HG03025 (cell line): ENCODE measurements around the gene DUS1L.
"Not testable (repeated sequence)": the region's sequence is repeated elsewhere in the genome, so short reads cannot be mapped to it uniquely, and the experiment has no call there.

ENCODE experiments used
- ATAC-seq: cut with Tn5 transposase; IDR thresholded peaks from one replicate; pipeline ENCODE4 v1.9.1; 2021; ENCODE audit warnings: mild to moderate bottlenecking, moderate library complexity; ENCODE audit not compliant: unreplicated experiment, low FRiP score

Gene DUS1L

DNA sequence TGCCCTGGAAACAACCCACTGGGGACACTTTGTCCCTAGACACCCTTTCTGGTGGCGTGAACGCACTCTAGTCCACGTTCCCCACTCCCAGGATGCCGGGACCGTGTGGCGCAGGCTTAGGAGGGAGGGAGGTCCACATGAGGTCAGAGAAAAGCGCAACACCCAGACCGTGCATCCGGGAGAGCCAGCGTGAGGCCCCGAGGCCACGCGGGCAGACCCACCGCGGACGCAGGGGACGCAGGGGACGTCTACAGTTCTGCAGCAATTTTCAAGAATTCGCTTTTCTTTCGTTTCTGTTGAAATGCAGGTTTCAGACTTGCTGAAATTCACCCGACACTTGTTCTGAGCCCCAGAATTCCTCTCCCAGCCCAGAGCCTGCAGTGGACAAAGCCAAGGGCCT, 18.7 kb downstream of the DUS1L start:
- ATAC-seq, result no peak

DNA sequence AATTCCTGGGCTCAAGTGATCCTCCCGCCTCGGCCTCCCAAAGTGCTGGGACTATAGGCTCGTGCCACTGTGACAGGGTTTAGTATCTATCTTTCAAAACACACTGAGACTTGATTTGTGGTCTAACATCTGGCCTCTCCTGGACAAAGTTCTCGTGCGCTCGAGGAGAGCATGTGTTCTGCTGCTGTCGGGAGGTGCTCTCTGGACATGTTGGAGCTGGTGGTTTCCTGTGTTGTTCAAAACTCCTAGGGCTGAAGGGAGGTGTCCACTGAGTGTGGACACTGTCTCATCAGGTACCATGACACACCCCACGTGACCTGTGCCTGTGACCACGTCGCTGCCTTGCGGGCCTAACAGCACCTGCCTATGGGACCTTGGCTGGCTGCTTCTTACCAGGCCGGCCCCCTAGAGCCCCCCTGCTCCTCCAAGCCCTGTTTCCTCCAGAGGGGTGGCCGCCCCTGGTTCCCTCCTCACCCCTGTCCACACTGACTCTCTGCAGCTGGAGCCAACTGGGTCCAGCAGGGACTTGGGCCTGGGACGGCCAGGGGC, 19.6 kb downstream of the DUS1L start:
- no peak for ATAC-seq

DNA sequence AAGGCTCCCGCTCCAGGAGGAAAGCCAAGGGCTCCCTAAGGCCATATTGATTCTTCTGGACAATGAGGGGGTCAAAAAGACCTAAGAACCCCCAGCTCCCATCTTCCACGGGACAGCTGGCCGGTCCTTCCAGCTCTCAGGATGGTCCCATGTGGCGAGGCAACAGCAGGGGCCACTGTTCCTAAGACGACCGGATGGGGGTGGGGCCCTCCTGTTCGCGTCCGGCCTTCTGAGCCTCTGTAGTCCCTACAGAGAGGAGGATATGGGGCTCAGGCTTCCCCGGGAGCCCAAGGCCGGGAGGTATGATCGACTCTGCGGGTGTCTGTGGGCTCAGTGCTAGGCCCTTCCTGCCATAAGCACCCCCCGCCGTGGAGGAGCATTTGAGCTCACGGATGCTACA, 22.1 kb downstream of the DUS1L start:
- ATAC-seq, result no peak

DNA sequence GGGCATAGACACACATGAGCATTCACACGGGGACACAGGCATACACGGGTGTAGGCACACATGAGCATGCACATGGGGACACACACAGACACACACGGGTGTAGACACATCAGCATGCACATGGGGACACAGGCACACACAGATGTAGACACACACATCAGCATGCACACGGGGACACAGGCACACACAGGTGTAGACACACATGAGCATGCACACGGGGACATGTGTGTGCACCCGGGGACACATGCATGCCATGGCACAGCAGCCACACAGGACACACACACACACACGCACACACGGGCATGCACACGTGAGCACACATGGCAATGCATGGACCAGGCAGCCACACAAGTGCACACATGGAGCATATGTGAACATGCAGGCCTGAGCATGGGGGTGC, 23.0 kb downstream of the DUS1L start:
- ATAC-seq, result no peak

DNA sequence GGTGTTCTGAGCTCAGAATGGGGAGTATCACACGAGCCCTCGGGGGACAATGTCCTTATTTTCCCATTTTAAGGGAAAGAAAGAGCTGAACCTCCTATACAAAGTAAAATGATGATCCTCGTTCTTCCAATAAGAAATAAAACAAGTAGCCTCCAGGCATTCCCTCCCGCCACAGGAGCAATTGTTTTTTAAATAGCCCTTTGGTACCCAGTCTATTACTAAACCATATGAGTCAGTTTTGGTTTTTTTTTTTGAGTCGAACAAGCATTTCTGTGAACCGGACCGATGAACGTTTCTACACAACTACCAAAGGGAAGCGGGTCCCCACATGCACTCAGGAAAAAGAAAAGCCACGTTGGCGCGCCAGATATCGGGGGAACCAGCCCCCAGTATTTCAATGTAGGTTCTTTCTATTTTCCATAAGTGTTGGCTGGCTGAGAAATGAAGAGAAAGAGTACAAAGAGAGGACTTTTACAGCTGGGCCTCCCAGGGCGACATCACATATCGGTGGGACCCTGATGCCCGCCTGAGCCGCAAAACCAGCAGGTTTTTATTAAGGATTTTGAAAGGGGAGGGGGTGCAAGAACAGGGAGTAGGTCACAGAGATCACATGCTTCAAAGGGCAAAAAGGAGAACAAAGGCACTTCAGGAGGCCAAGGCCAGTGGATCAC, 24.3 kb downstream of the DUS1L start:
- ATAC-seq, result no peak

DNA sequence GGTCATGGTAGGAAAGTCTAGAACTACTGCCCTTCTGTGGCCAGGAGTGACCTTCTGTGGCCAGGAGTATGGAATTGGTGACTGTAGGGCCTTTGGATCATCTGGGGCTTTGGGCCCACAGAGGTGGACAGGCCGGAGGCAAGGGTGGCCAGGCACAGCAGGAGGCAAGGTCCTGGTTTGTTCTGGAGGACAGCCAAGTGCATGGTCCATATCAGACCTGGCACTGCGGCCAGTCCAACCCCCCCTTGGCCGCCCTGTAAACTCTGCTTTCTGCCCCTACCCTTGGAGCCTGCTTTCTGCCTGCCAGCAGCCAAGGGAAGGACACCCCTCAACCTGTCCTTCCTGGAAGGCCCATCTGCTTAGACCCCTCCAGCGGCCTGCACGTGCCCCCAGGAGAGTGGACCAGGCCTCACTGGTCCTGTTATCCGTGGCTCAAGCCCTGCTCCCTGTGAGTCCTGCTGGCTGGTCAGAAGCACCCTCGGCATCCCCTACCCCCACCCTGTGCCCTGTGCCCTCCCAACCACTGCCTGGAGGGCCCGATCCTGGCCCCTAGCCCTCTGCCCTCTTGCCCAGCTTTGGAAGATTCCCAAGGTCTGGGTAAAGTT, 25.8 kb downstream of the DUS1L start:
- ATAC-seq, result no peak

DNA sequence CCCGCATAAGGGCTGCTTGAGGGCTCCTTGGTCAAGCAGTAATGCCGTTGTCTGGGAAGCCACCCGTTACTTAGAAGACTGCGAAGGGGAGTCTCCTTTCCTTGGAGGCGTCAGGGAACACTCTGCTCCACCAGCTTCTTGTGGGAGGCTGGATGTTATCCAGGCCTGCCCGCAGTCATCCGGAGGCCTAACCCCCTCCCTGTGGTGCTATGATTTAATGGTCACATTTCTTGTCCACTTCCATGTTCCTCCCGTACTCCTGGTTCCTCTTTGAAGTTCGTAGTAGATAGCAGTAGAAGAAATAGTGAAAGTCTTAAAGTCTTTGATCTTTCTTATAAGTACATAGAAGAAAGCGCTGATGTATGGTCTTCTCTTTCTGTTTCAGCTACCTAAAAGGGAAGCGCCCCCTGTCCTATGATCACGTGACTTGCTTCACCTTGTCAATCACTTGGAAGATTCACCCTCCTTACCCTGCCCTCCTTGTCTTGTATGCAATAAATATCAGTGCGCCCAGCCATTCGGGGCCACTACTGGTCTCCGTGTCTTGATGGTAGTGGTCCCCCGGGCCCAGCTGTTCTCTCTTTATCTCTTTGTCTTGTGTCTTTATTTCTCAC, 26.7 kb downstream of the DUS1L start:
- not testable (repeated sequence) for ATAC-seq

DNA sequence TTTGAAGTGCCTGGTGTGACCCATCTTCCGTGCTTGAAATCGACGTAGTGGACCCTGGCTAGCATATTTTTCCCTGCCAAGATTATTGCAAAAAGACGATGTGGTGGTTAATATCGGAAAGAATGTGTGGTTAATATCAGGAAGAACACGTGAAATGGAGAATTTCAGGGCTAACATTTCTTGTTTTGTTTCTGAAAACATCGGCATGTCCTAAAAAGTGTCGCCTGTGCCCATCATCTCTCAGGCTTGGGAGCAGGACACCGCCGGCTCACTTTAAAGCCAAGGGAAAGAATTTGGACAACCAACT, 27.8 kb downstream of the DUS1L start:
- ATAC-seq, result no peak

DNA sequence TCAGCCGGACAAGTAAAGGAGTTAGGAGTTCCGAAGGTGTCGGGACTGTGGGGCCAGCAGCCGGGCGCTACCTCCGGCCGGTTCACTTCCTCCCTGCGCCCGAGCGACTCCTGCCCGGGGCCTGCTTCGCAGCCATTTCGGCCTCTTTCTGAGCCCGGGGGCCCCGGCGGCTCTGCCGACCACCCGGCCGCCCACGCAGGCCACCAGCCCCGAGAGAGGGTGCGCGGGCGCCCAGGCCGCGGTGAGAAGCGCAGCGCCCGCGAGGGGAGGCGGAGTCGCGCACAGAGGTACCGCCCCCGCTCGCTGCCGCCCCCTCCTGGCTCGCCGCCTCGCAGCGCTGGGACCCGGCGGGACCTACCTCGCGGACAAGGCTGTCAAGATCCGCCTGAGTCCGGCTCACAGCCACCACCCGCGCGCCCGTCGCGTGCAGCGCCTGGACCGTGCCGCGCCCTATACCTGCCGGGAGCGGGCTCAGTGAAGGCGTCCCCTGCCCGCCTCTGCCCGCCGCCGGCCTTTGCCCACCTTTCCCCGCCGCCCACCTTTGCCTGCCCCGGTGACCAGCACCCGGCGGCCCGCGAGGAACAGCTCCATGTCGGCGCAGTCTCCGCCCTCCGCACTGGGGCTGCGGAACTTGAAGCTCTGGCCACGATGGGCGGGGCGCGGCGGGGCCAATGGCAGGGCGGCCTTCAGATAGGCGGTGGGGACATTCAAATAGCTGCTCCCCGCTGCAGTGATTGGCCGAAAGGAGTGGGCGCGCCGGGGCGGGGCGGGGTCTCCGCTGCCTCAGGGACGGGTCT, 28.3 kb downstream of the DUS1L start, which contains the start of gene DCXR:
Gene DCXR, minus strand, starts transcription at position 606 of the 797 bp plus-strand sequence. Its CDS starts 15 bp downstream, at position 591.
- ATAC-seq, result peak; percentile 81

DNA sequence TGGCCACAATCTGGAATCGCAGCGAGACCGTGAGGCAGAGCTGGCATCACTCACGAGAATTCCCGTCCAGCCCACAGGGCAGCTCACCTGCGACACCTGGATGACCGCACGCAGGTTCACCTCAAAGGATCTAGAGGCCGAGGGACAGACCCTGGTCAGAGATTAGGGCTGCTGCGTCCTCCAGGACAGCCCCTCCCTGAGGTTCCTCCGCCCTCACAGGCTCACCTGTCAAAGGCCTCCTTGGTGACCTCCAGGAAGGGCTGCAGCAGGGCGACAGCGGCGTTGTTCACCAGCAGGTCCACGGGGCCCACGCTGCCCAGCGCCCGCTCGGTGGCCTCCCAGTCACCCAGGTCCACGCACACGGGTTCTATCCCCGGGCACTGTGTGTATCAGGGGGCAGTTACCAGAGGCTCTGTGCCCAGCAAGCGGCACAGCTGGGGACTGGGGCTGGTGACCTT, 28.9 kb downstream of the DUS1L start:
- ATAC-seq, result no peak

DNA sequence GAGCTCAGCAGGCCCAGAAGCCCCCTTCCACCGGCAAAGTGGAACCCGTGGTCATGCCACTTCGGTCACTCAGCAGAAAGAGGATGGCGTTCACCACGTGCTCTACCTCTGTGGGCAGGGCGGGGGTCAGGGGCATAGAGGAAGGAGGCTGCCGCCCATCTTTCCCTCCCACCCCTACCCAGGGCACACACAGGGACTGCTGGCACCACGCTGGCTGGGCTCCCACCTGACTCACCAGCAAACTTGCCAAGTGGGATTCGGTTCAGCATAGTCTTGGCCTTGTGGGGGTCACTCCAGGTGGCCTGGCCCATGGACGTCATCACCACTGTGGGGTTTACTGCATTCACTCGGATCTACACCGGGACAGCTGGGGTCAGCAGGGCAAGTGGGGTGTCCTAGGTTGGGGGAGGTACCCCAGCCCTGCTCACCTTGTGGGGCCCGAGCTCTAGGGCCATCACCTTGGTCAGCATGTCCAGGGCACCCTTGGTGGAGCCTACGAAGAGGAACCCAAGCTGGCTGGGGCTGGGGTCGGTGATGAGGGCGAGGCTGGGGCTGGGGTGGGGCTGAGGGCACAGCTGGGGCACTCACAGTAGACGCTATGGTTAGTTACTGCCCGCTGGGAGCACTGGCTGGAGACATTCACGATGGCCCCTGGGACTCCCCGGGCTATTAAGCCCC, 29.5 kb downstream of the DUS1L start:
- ATAC-seq, result no peak

DNA sequence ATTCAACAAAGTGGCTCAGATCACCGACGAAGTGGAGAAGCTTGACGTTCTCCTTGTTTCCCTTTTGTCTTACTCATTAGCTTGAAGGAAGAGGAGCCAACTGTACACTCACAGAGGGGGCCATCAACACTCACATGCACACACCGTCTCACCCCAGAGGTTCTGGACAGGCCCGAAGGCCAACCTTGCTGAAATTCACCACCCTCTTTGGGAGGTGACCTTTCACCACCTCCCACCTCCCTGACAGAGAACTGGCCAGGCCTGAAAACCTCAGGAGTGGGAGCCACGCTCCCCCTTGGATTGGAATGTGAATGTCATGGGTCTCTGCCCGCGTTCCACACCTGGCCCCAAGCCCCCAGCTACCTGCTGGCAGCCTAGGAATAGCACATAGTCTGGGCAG, 30.1 kb downstream of the DUS1L start:
- ATAC-seq, result no peak

DNA sequence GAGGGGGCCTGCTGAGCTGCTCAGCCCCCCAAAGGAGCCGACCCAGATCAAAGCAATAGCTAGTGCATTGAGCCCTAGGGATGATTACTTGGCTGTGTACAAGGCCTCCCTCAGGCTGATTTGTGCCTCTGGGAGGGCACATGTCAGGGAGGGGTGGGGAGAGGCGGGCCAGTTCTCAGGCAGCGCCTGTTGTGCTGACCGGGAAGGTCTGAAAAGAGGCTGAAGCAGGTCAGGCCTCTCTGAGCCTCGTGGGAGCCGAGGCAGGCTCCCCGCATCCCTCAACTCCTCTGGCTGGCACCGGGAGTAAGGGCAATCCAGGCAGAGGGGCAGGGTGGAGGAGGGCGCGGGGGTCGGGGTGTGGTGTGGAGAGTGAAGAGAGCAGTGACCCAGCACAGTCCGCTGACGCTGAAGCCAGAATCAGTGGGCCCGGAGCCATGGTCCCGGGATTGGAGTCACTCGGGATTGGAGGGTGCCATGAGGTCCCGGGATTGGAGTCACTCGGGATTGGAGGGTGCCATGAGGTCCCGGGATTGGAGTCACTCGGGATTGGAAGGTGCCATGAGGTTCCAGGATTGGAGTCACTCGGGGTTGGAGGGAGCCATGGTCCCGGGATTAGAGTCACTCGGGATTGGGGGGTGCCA, 31.1 kb downstream of the DUS1L start:
- ATAC-seq, result no peak

DNA sequence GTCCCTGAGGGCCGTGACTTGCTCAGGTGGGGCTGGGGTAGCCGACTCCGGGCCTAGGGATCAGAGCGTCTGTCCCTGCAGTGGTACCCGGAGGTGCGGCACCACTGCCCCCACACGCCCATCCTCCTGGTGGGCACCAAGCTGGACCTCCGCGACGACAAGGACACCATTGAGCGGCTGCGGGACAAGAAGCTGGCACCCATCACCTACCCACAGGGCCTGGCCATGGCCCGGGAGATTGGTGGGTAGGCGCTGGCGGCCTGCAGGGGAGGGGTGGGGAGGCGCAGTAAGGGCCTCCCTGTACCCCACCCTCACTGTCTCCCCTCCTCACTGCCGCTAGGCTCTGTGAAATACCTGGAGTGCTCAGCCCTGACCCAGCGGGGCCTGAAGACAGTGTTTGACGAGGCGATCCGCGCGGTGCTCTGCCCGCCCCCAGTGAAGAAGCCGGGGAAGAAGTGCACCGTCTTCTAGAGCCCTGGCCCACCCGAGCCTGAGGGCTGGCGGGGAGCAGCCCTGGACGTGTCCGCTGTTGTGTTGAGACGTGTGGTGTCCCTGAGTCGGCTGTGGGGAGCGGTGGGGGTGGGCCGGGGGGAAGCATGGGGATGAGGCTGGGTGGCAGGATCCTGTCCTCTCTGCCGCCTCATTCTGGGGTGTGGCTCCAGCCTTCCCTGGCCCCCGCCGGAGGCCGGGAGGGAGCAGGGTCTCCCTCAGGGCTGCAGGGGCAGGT, 32.1 kb downstream of the DUS1L start:
- ATAC-seq, result no peak

DNA sequence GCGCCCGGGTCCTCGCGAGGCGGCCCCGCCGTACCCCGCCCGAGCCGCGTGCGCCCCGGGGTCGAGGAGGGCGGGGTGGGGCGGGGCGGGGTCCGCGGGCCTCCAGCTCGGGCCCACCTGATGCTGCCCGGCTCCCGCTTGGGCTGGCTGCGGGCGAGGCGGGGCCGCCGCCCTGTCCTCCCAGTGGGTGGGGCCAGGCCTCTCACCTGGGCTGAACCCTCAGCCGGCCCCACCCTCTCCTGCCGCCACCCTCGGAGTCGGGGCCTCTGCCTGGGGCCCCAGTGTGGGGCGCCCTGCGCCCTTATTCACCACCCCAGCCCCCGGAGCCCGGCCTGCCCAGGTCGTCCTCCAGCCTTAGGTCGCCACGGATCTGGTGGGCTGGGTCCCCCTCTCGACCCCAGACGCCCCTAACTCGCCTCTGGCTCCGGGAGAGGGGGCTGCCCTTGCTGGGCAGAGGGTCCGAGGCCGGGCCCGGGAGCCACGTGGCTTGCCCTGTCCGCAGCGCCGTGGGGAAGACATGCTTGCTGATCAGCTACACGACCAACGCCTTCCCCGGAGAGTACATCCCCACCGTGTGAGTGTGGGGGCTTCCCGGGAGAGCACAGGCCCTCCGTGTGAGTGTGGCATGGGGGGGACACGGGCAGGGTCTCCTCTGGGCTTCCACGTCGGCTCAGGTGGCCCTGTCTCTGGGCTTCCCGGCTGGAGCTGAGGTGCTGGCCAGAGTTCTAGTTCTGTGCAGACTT, 33.5 kb downstream of the DUS1L start:
- ATAC-seq, result no peak

DNA sequence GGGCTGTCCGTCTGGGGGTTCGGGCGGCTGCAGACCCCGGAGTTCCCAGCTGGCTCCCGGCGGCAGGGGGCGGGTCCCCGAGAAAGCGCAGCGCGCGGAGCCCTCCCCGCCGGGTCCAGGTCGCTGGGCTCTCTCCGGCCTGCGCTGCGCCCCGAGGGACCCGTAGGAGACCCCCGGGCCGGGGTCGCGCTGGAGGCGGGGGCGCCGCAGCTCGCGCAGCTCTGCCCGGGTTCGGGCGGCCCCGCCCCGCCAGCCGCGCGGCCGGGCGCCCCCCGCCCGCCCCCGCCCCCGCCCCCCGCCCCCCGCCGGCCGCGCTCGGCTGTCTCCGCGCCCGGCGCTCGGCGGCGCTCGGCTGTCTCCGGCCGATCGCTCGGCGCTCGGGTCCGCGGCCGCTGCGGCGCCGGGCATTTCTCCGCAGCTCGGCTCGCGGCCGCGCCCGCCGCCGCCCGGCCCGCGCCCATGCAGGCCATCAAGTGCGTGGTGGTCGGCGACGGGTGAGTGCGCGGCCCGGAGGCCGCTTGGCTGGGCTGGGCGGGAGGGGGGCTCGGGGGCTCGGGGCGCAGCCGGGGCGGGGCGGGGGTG, 34.2 kb downstream of the DUS1L start, which contains the start of gene RAC3:
Gene RAC3, plus strand, starts transcription at position 376 of the 582 bp plus-strand sequence. Its CDS starts 84 bp downstream, at position 460.
- ATAC-seq, result no peak

DNA sequence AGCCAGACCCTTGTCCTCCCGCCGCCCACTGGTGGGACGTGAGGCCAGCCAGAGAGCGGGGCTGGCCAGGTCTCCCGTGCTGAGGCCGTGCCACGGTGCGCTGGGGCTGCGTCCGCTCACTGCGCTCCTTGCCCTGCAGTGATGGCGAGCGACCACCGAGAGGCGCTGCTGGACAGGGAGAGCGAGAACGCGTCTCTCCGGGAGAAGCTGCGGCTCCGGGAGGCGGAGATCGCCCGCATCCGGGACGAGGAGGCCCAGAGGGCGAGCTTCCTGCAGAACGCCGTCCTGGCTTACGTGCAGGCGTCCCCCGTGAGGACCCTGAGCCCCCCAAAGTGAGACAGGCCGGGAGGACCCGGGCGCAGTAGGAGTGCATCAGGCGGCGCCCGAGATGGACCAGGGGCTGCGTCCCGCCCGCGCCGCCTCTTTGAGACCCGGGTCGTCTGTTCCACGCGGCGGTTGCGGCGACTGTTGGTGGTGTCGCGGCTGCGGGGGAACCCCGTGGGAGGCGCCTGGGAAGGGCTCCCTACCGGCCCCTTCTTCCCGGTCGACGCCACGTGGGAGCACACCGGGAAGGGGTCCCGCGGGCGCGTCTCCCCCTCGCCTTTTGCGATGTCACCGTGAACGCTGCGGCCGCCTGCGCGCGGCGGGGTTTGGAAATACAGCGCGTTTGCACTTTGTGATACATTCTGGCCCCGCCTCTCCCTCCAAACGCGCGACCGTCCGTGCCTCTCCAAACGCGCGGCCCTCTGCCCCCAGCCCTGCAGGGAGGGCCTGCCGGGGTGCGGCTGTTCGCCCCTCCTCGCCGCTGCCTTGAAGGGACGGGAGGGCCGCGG, 34.9 kb downstream of the DUS1L start:
- no peak for ATAC-seq
